Activated CD4-positive, alpha-beta T cell treated with anti-CD3 and anti-CD28 coated beads, Interleukin-2, amount 10 ng/mL, durations not matched to agents 24 days and 14 days (primary cell): Measurements from ENCODE around the gene OR2G2. TPM values are rescaled to one million over a fixed set of nuclear protein-coding genes. Genes with fewer than 3 reads are reported as not detected.

Source experiments
- DNase-seq: peaks from one replicate; pipeline ENCODE4 v3.0.0; 2022
- H3K27ac Mint-ChIP-seq: one replicate; pipeline ENCODE4 v1.8.0; 2022; ENCODE audit warnings: mild to moderate bottlenecking, mixed read lengths
- H3K27me3 Mint-ChIP-seq: one replicate; pipeline ENCODE4 v1.8.0; 2022; ENCODE audit warnings: mixed read lengths
- H3K36me3 Mint-ChIP-seq: one replicate; pipeline ENCODE4 v1.8.0; 2022; ENCODE audit warnings: low read depth, mild to moderate bottlenecking, mixed read lengths
- H3K4me1 Mint-ChIP-seq: one replicate; pipeline ENCODE4 v1.8.0; 2021; ENCODE audit warnings: mixed read lengths
- H3K4me3 Mint-ChIP-seq: one replicate; pipeline ENCODE4 v1.8.0; 2022; ENCODE audit warnings: mild to moderate bottlenecking, moderate library complexity, mixed read lengths
- H3K9me3 Mint-ChIP-seq: one replicate; pipeline ENCODE4 v1.8.0; 2021; ENCODE audit warnings: mixed read lengths
- intact Hi-C: fragments of 100-400 bp; cut with micrococcal nuclease; formaldehyde crosslinking; loops from one replicate; pipeline ENCODE4 v1.15.1; 2023
- total RNA-seq: library from RNA; stranded (reverse); gene quantifications from 2 replicates; pipeline ENCODE4 v1.2.3, GENCODE V29; 2022

Gene OR2G2
- not detected in 2 replicates for total RNA-seq

GRCh38 chr1:247588060-247588459 is at the start of gene OR2G2:
Gene OR2G2, plus strand, starts transcription at chr1:247588360. Its CDS starts 0 bp downstream, at chr1:247588360.
- Mint-ChIP-seq H3K9me3 (no peaks in the 10 kb centered on the region), H3K36me3 (no peaks in the 10 kb centered on the region), H3K27ac (no peak within 1 kb of the TSS), H3K27me3 (no peaks in the 10 kb centered on the region), H3K4me3 (no peak within 1 kb of the TSS), H3K4me1 (no peaks in the 10 kb centered on the region)
- DNase-seq: no peak
- intact Hi-C loops: no loop called here

- intact Hi-C loops: no loop called here
- Mint-ChIP-seq H3K36me3 (no peaks in the 10 kb centered on the region), H3K27ac (no peak overlapping the region), H3K9me3 (peaks cover 4% of the 10 kb centered on the region), H3K27me3 (no peaks in the 10 kb centered on the region), H3K4me1 (peaks cover 3% of the 10 kb centered on the region), H3K4me3 (no peak overlapping the region)
- DNase-seq: no peak
Measured at GRCh38 chr1:247538561-247538960, 49.6 kb upstream of the OR2G2 start.

- Mint-ChIP-seq H3K27me3 (no peaks in the 10 kb centered on the region), H3K4me3 (no peak overlapping the region), H3K36me3 (no peaks in the 10 kb centered on the region), H3K4me1 (peaks cover 3% of the 10 kb centered on the region), H3K27ac (no peak overlapping the region), H3K9me3 (peaks cover 4% of the 10 kb centered on the region)
- DNase-seq: no peak
- intact Hi-C loops: no loop called here
Measured at GRCh38 chr1:247539215-247539614, 48.9 kb upstream of the OR2G2 start.

GRCh38 chr1:247540581-247540980 is 47.6 kb upstream of the OR2G2 start:
- Mint-ChIP-seq H3K9me3 (peaks cover 4% of the 10 kb centered on the region), H3K27ac (no peak overlapping the region), H3K27me3 (no peaks in the 10 kb centered on the region), H3K36me3 (no peaks in the 10 kb centered on the region), H3K4me1 (peaks cover 3% of the 10 kb centered on the region), H3K4me3 (no peak overlapping the region)
- DNase-seq: no peak
- intact Hi-C loops: no loop called here

GRCh38 chr1:247542811-247543210 is 45.3 kb upstream of the OR2G2 start:
- no peak for DNase-seq
- peaks cover 3% of the 10 kb centered on the region for H3K27me3 Mint-ChIP-seq
- peaks cover 4% of the 10 kb centered on the region for H3K9me3 Mint-ChIP-seq
- no peaks in the 10 kb centered on the region for H3K36me3 Mint-ChIP-seq
- H3K4me1 Mint-ChIP-seq: peaks cover 3% of the 10 kb centered on the region
- no peak overlapping the region for H3K4me3 Mint-ChIP-seq
- intact Hi-C loops: no loop called here
- H3K27ac Mint-ChIP-seq: no peak overlapping the region

- Mint-ChIP-seq H3K27me3 (peaks cover 14% of the 10 kb centered on the region), H3K9me3 (peaks cover 11% of the 10 kb centered on the region), H3K4me3 (no peak overlapping the region), H3K4me1 (peaks cover 8% of the 10 kb centered on the region), H3K27ac (no peak overlapping the region), H3K36me3 (no peaks in the 10 kb centered on the region)
- intact Hi-C loops: no loop called here
- DNase-seq: peak; percentile 36
Measured at GRCh38 chr1:247548092-247548491, 40.1 kb upstream of the OR2G2 start.

GRCh38 chr1:247548769-247549182 is 39.4 kb upstream of the OR2G2 start, which contains the start of gene GCSAML:
Gene GCSAML, plus strand, starts transcription at chr1:247549134. Its CDS starts 58 bp downstream, at chr1:247549192.
- no peak within 1 kb of the TSS for H3K27ac Mint-ChIP-seq
- peak within 1 kb of the TSS; percentile 27 for H3K4me3 Mint-ChIP-seq
- intact Hi-C loops: no loop called here
- DNase-seq: peak; percentile 51
- H3K27me3 Mint-ChIP-seq: peaks cover 14% of the 10 kb centered on the region
- peaks cover 11% of the 10 kb centered on the region for H3K9me3 Mint-ChIP-seq
- H3K4me1 Mint-ChIP-seq: peaks cover 8% of the 10 kb centered on the region
- no peaks in the 10 kb centered on the region for H3K36me3 Mint-ChIP-seq

GRCh38 chr1:247551721-247552120 is 36.4 kb upstream of the OR2G2 start:
- Mint-ChIP-seq H3K4me1 (peaks cover 8% of the 10 kb centered on the region), H3K36me3 (no peaks in the 10 kb centered on the region), H3K27ac (no peak overlapping the region), H3K9me3 (peaks cover 11% of the 10 kb centered on the region), H3K4me3 (no peak overlapping the region), H3K27me3 (peaks cover 11% of the 10 kb centered on the region)
- intact Hi-C loops: no loop called here
- no peak for DNase-seq

GRCh38 chr1:247552231-247552630 is 35.9 kb upstream of the OR2G2 start:
- H3K4me3 Mint-ChIP-seq: no peak overlapping the region
- intact Hi-C loops: no loop called here
- no peak overlapping the region for H3K27ac Mint-ChIP-seq
- peaks cover 11% of the 10 kb centered on the region for H3K27me3 Mint-ChIP-seq
- no peaks in the 10 kb centered on the region for H3K36me3 Mint-ChIP-seq
- peaks cover 8% of the 10 kb centered on the region for H3K4me1 Mint-ChIP-seq
- no peak for DNase-seq
- H3K9me3 Mint-ChIP-seq: peaks cover 11% of the 10 kb centered on the region

- intact Hi-C loops: no loop called here
- Mint-ChIP-seq H3K4me1 (no peaks in the 10 kb centered on the region), H3K36me3 (no peaks in the 10 kb centered on the region), H3K4me3 (no peak overlapping the region), H3K27ac (no peak overlapping the region), H3K9me3 (no peaks in the 10 kb centered on the region), H3K27me3 (no peaks in the 10 kb centered on the region)
- no peak for DNase-seq
Measured at GRCh38 chr1:247557926-247558674, 30.1 kb upstream of the OR2G2 start.

GRCh38 chr1:247561711-247562110 is 26.4 kb upstream of the OR2G2 start:
- Mint-ChIP-seq H3K27me3 (no peaks in the 10 kb centered on the region), H3K36me3 (no peaks in the 10 kb centered on the region), H3K27ac (no peak overlapping the region), H3K4me1 (no peaks in the 10 kb centered on the region), H3K4me3 (no peak overlapping the region), H3K9me3 (no peaks in the 10 kb centered on the region)
- intact Hi-C loops: no loop called here
- DNase-seq: no peak

GRCh38 chr1:247562198-247562597 is 26.0 kb upstream of the OR2G2 start:
- Mint-ChIP-seq H3K9me3 (no peaks in the 10 kb centered on the region), H3K36me3 (no peaks in the 10 kb centered on the region), H3K4me1 (no peaks in the 10 kb centered on the region), H3K27ac (no peak overlapping the region), H3K4me3 (no peak overlapping the region), H3K27me3 (no peaks in the 10 kb centered on the region)
- intact Hi-C loops: no loop called here
- no peak for DNase-seq

- H3K36me3 Mint-ChIP-seq: no peaks in the 10 kb centered on the region
- no peaks in the 10 kb centered on the region for H3K27me3 Mint-ChIP-seq
- H3K4me1 Mint-ChIP-seq: no peaks in the 10 kb centered on the region
- H3K27ac Mint-ChIP-seq: no peak overlapping the region
- no peak overlapping the region for H3K4me3 Mint-ChIP-seq
- intact Hi-C loops: no loop called here
- peaks cover 13% of the 10 kb centered on the region for H3K9me3 Mint-ChIP-seq
- DNase-seq: no peak
Measured at GRCh38 chr1:247574236-247574635, 13.9 kb upstream of the OR2G2 start.

GRCh38 chr1:247574664-247575063 is 13.5 kb upstream of the OR2G2 start:
- H3K27ac Mint-ChIP-seq: no peak overlapping the region
- no peaks in the 10 kb centered on the region for H3K27me3 Mint-ChIP-seq
- H3K4me1 Mint-ChIP-seq: no peaks in the 10 kb centered on the region
- H3K9me3 Mint-ChIP-seq: peaks cover 10% of the 10 kb centered on the region
- intact Hi-C loops: no loop called here
- H3K36me3 Mint-ChIP-seq: no peaks in the 10 kb centered on the region
- no peak for DNase-seq
- H3K4me3 Mint-ChIP-seq: no peak overlapping the region

- no peaks in the 10 kb centered on the region for H3K9me3 Mint-ChIP-seq
- H3K4me3 Mint-ChIP-seq: no peak overlapping the region
- intact Hi-C loops: loop anchor here (1.0 kb wide), 2 partner anchors 186 to 204 kb away; no protein-coding TSS in a partner anchor
- H3K27ac Mint-ChIP-seq: no peak overlapping the region
- no peak for DNase-seq
- no peaks in the 10 kb centered on the region for H3K27me3 Mint-ChIP-seq
- H3K36me3 Mint-ChIP-seq: no peaks in the 10 kb centered on the region
- H3K4me1 Mint-ChIP-seq: no peaks in the 10 kb centered on the region
Measured at GRCh38 chr1:247576514-247576913, 11.6 kb upstream of the OR2G2 start.
